Measurements from ENCODE around the gene TLCD2. TPM values are rescaled to one million over a fixed set of nuclear protein-coding genes. Genes with fewer than 3 reads are reported as not detected.

TLCD2 gene
- total and polyA plus RNA-seq, 2 of the 13 experiments (the other 11 are each of a cell fraction or from before 2014, with no cell fraction given) = 0.90 to 1.1 TPM

DNA sequence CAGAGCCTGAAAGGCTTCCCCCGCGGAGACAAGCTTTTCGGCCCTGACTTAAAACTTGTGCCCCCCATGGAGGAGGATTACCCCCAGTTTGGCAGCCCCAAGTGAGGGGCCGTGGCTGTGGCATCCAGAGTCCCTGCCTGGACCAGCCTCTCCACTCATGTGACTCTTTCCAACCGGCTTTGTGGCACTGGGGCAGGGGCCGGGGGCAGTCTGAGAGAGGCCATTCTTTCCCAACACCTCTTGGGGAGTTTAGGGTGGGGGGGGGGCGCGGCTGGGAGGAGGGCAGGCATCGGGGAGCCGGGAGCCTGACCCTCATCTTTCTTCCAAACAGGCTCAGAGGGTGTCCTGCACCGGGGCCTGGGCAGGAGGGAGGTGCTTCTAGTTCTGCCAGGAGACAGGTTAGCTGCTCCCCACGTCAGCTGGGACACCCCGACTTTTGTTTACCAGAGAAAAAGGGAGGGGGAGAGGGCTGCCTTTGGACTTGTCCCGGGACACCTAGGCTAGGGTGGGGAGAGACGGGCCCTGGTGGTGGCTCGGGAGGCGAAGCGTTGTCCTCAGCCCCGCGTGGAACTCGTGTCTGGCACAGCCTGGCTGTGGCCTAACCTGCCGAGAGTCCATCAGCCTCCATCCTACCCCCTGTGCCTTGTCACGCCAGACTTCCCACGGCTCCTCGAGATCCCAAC lies 44.4 kb upstream of the TLCD2 start (continued):
- TF ChIP-seq, protein P1, sequence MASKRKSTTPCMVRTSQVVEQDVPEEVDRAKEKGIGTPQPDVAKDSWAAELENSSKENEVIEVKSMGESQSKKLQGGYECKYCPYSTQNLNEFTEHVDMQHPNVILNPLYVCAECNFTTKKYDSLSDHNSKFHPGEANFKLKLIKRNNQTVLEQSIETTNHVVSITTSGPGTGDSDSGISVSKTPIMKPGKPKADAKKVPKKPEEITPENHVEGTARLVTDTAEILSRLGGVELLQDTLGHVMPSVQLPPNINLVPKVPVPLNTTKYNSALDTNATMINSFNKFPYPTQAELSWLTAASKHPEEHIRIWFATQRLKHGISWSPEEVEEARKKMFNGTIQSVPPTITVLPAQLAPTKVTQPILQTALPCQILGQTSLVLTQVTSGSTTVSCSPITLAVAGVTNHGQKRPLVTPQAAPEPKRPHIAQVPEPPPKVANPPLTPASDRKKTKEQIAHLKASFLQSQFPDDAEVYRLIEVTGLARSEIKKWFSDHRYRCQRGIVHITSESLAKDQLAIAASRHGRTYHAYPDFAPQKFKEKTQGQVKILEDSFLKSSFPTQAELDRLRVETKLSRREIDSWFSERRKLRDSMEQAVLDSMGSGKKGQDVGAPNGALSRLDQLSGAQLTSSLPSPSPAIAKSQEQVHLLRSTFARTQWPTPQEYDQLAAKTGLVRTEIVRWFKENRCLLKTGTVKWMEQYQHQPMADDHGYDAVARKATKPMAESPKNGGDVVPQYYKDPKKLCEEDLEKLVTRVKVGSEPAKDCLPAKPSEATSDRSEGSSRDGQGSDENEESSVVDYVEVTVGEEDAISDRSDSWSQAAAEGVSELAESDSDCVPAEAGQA (IDR thresholded peaks at IDR 0.05; ENCODE audit: low read depth) = no peak
- TF ChIP-seq, protein P1 (CRISPR knock-in tag; IDR thresholded peaks at IDR 0.05; ENCODE audit: borderline replicate concordance) = no peak
- TF ChIP-seq SP5 (CRISPR knock-in tag; IDR thresholded peaks at IDR 0.05; ENCODE audit: borderline replicate concordance, low read depth) (no peak), ZNF891 (CRISPR knock-in tag; IDR thresholded peaks at IDR 0.05) (no peak), ZNF709 (CRISPR knock-in tag; IDR thresholded peaks at IDR 0.05) (no peak), RARA (CRISPR knock-in tag; IDR thresholded peaks at IDR 0.05) (no peak), ARHGAP35 (CRISPR knock-in tag; IDR thresholded peaks at IDR 0.05; ENCODE audit: borderline replicate concordance) (no peak), GATA4 (IDR thresholded peaks at IDR 0.05; ENCODE audit: borderline replicate concordance, low read depth) (no peak), PAWR (CRISPR knock-in tag; IDR thresholded peaks at IDR 0.05; ENCODE audit: borderline replicate concordance) (no peak), CHD4 (IDR thresholded peaks at IDR 0.05; ENCODE audit: borderline replicate concordance, low read length) (no peak), ZC3H13 (CRISPR knock-in tag; IDR thresholded peaks at IDR 0.05) (peak; percentile 63), ZNF549 (CRISPR knock-in tag; IDR thresholded peaks at IDR 0.05) (no peak), PRPF4 (IDR thresholded peaks at IDR 0.05; ENCODE audit: low read depth, low read length, poor library complexity, severe bottlenecking) (no peak), PCBP1 (IDR thresholded peaks at IDR 0.05; ENCODE audit: borderline replicate concordance, low read depth, low read length) (no peak)
- TF ChIP-seq, protein P2, sequence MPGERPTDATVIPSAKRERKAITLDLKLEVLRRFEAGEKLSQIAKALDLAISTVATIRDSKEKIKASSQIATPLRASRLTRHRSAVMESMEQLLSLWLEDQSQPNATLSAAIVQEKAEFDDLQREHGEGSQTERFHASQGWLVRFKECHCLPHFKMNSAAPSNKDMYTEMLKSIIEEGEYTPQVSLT (CRISPR knock-in tag; IDR thresholded peaks at IDR 0.05; ENCODE audit: borderline replicate concordance, low read depth) = no peak
- TF ChIP-seq, protein P3, sequence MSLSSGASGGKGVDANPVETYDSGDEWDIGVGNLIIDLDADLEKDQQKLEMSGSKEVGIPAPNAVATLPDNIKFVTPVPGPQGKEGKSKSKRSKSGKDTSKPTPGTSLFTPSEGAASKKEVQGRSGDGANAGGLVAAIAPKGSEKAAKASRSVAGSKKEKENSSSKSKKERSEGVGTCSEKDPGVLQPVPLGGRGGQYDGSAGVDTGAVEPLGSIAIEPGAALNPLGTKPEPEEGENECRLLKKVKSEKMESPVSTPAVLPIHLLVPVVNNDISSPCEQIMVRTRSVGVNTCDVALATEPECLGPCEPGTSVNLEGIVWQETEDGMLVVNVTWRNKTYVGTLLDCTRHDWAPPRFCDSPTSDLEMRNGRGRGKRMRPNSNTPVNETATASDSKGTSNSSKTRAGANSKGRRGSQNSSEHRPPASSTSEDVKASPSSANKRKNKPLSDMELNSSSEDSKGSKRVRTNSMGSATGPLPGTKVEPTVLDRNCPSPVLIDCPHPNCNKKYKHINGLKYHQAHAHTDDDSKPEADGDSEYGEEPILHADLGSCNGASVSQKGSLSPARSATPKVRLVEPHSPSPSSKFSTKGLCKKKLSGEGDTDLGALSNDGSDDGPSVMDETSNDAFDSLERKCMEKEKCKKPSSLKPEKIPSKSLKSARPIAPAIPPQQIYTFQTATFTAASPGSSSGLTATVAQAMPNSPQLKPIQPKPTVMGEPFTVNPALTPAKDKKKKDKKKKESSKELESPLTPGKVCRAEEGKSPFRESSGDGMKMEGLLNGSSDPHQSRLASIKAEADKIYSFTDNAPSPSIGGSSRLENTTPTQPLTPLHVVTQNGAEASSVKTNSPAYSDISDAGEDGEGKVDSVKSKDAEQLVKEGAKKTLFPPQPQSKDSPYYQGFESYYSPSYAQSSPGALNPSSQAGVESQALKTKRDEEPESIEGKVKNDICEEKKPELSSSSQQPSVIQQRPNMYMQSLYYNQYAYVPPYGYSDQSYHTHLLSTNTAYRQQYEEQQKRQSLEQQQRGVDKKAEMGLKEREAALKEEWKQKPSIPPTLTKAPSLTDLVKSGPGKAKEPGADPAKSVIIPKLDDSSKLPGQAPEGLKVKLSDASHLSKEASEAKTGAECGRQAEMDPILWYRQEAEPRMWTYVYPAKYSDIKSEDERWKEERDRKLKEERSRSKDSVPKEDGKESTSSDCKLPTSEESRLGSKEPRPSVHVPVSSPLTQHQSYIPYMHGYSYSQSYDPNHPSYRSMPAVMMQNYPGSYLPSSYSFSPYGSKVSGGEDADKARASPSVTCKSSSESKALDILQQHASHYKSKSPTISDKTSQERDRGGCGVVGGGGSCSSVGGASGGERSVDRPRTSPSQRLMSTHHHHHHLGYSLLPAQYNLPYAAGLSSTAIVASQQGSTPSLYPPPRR (CRISPR knock-in tag; IDR thresholded peaks at IDR 0.05; ENCODE audit: borderline replicate concordance) = 0 out of 2 replicates have a peak, but pooled peaks have one; percentile 6

All from HepG2 (cell line).